Body of pancreas (tissue), 4 donors: ENCODE data around the gene INHBC. TPM values are rescaled to one million over a fixed set of nuclear protein-coding genes. Genes with fewer than 3 reads are reported as not detected.
"Not testable (repeated sequence)": the region's sequence is repeated elsewhere in the genome, so short reads cannot be mapped to it uniquely, and the experiment has no call there.

Source experiments
- ATAC-seq: fragments of 150-250 bp; one replicate; pipeline ENCODE4 v1.9.1; 2016
- DNase-seq, 4 donors: peaks; one replicate each; pipeline ENCODE4 v3.0.0-alpha.2; 2019
- H3K27ac ChIP-seq, 4 donors: fragments of 200-600 bp; sonication (generic); 1 replicate in 3 of 4; 2 replicates in 1 of 4; pipeline versions ENCODE4 v1.5.1 to v1.6.1; 2016 to 2019; ENCODE audit warnings: mild to moderate bottlenecking in 1 of 4, mixed read lengths in 1 of 4, moderate library complexity in 1 of 4
- H3K27me3 ChIP-seq, 2 donors: fragments of 200-600 bp; sonication (generic); one replicate each; pipeline ENCODE4 v1.6.0; 2016; ENCODE audit warnings: mild to moderate bottlenecking in 1 of 2
- H3K36me3 ChIP-seq, 2 donors: fragments of 200-600 bp; sonication (generic); replicated peaks in 1 of 2; 2 replicates each; pipeline ENCODE4 v1.5.1; 2016; ENCODE audit warnings: low read depth in 2 of 2; ENCODE audit not compliant: insufficient read depth in 1 of 2
- H3K4me1 ChIP-seq: fragments of 200-600 bp; sonication (generic); one replicate; pipeline ENCODE4 v1.6.0; 2016
- H3K4me3 ChIP-seq, 2 donors: fragments of 200-600 bp; sonication (generic); 1 replicate in 1 of 2; 2 replicates in 1 of 2; pipeline ENCODE4 v1.5.1; 2016 to 2019
- H3K9me3 ChIP-seq, 3 donors: fragments of 200-600 bp; sonication (generic); 1 replicate in 2 of 3; 2 replicates in 1 of 3; pipeline ENCODE4 v1.5.1; 2016
- POLR2A ChIP-seq, 3 donors: fragments of 450-650 bp; IDR thresholded peaks; one replicate each; pipeline ENCODE4 v1.6.1; 2016; ENCODE audit warnings: antibody characterized with exemption in 3 of 3, mild to moderate bottlenecking in 2 of 3
- WGBS, 2 donors: methylation state at CpG; one replicate each; pipeline ENCODE4 v1.1.5; 2017; 5-methylcytosine and 5-hydroxymethylcytosine counted together
- intact Hi-C: fragments of 100-400 bp; cut with DNase I; formaldehyde crosslinking; loops from one replicate; pipeline ENCODE4 v1.15.1; 2023
- total RNA-seq, 2 donors: library from RNA; depleted of rRNA; stranded (reverse); fragments of >200 nt; gene quantifications; one replicate each; pipeline ENCODE4 v1.1.0, GENCODE V29; 2016
- TF ChIP-seq, protein P1 (sequence below), 7 experiments: fragments of 450-650 bp in 4 of 7; fragments of 200-600 bp in 3 of 7; sonication (generic) in 3 of 7; IDR thresholded peaks; one replicate each; pipeline ENCODE4 v1.5.1; 2016 to 2019; ENCODE audit warnings: antibody characterized with exemption in 7 of 7

Gene INHBC
- total RNA-seq, 2 donors from 2014 or later = not detected

DNA sequence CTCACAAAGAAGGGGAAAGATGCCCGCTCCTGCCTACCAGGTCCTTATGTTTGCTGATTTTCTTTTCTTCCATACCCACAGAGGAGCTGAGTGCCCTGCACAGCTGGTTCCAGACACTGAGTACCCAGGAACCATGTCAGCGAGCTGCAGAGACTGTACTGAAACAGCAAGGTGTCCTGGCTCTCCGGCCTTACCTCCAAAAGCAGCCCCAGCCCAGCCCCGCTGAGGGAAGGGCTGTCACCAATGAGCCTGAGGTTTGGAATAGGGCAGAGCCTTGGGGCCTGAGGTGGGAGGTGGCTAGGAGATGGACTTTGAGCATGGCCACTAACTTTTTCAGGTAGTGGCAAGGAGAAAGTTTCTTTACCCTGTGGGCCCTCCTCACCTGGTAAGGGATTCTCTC lies 55.5 kb downstream of the INHBC start:
- Histone ChIP-seq H3K4me1 (peaks cover 15% of the 10 kb centered on the region), H3K4me3 (no peak overlapping the region), H3K9me3 (no peaks in the 10 kb centered on the region), H3K27me3 (no peaks in the 10 kb centered on the region), H3K36me3 (peaks cover 9 to 18% of the 10 kb centered on the region in 2 donors), H3K27ac (no peak overlapping the region)
- TF ChIP-seq POLR2A (IDR thresholded peaks at IDR 0.05) = no peak
- TF ChIP-seq, protein P1, sequence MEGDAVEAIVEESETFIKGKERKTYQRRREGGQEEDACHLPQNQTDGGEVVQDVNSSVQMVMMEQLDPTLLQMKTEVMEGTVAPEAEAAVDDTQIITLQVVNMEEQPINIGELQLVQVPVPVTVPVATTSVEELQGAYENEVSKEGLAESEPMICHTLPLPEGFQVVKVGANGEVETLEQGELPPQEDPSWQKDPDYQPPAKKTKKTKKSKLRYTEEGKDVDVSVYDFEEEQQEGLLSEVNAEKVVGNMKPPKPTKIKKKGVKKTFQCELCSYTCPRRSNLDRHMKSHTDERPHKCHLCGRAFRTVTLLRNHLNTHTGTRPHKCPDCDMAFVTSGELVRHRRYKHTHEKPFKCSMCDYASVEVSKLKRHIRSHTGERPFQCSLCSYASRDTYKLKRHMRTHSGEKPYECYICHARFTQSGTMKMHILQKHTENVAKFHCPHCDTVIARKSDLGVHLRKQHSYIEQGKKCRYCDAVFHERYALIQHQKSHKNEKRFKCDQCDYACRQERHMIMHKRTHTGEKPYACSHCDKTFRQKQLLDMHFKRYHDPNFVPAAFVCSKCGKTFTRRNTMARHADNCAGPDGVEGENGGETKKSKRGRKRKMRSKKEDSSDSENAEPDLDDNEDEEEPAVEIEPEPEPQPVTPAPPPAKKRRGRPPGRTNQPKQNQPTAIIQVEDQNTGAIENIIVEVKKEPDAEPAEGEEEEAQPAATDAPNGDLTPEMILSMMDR (IDR thresholded peaks at IDR 0.05) = no peak
- ATAC-seq (no peak), DNase-seq (no peak)
- intact Hi-C loops = no loop called here
- 90 to 97% methylated on average over 1 to 4 of the region's 4 CpGs for whole genome bisulfite sequencing, 2 donors

DNA sequence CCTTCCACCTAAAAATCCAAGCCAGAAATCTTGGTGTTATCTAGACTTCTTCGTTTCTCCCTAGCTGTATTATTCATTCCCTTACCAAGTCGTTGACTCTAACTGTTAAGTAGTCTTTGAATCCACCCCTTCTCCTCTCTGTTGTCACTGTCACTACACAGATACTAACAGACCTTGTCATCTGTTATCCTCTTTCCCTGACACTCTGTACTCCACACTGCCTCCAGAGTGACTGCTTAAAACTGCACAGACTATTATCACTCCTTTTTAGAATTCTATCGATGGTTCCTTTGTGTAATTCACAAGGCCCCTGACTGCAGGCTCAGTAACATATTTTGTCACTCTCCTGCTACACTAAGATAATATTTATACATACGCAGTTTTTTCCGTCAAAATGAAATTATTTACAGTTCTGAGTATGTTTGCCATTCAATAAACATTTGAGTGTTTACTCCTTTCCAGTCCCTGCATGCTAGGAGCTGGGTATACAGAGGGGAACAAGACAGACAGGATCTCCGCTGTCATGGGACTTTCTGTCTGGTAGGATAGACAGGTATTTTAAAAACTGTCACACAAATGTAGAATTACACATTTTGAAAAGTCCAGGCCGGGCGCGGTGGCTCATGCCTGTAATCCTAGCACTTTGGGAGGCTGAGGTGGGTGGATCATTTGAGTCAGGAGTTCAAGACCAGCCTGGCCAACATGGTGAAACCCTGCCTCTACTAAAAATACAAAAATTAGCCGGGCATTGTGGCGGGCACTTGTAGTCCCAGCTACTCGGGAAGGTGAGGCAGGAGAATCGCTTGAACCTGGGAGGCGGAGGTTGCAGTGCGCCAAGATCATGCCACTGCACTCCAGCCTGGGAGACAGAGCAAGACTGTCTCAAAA lies 57.1 kb downstream of the INHBC start:
- no peak for TF ChIP-seq POLR2A (IDR thresholded peaks at IDR 0.05)
- TF ChIP-seq, protein P1 (IDR thresholded peaks at IDR 0.05) = no peak
- WGBS, 2 donors = 81 to 83% methylated on average over 15 of the region's 15 CpGs
- H3K4me1 ChIP-seq = peaks cover 15% of the 10 kb centered on the region
- DNase-seq = no peak
- peaks cover 9 to 18% of the 10 kb centered on the region in 2 donors for H3K36me3 ChIP-seq
- no peaks in the 10 kb centered on the region for H3K9me3 ChIP-seq
- ATAC-seq = no peak
- no peaks in the 10 kb centered on the region for H3K27me3 ChIP-seq
- intact Hi-C loops = no loop called here
- H3K4me3 ChIP-seq = no peak overlapping the region
- H3K27ac ChIP-seq = no peak overlapping the region

DNA sequence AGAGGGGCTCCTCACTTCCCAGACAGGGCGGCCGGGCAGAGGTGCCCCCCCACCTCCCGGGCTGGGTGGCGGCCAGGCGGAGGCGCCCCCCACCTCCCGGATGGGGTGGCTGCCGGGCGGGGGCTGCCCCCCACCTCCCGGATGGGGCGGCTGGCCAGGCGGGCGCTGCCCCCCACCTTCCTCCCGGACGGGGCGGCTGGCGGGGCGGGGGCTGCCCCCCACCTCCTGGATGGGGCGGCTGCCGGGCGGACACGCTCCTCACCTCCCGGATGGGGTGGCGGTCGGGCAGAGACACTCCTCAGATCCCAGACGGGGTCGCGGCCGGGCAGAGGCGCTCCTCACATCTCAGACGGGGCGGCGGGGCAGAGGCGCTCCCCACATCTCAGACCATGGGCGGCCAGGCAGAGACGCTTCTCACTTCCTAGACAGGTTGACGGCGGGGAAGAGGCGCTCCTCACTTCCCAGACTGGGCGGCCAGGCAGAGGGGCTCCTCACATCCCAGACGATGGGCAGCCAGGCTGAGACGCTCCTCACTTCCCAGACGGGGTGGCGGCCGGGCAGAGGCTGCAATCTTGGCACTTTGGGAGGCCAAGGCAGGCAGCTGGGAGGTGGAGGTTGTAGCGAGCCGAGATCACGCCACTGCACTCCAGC lies 60.6 kb downstream of the INHBC start:
- H3K4me1 ChIP-seq, ATAC-seq, H3K4me3 ChIP-seq, H3K9me3 ChIP-seq, H3K27ac ChIP-seq, DNase-seq, H3K27me3 ChIP-seq, intact Hi-C loops: not testable (repeated sequence)
- WGBS, 2 donors = 92% methylated on average over 39 of the region's 48 CpGs; no CpG with 5 or more reads in 1 of the 2 donors
- peaks cover 9 to 26% of the 10 kb centered on the region in 2 donors for H3K36me3 ChIP-seq

DNA sequence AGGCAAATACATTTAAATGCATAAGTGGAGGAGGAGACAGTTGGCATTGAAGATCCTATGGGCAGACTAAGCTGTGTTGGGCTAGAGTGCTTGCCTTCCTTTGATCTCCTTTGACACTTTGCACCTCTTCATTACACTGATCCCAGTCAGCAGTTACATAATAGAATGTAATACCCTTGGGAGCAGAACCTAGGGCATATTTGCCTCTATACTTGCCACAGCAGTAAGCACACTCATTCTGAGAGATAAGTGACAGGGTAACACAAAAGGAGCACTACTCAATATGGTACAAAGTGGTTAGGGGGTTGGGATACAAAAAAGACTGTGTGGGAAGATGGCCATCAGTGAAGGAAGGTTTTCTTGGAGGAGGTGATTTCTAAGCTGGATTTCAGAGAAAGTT lies 62.2 kb downstream of the INHBC start:
- DNase-seq (no peak), ATAC-seq (no peak)
- Histone ChIP-seq H3K4me3 (no peak overlapping the region), H3K27ac (no peak overlapping the region), H3K36me3 (peaks cover 0 to 19% of the 10 kb centered on the region in 2 donors), H3K4me1 (no peaks in the 10 kb centered on the region), H3K9me3 (no peaks in the 10 kb centered on the region), H3K27me3 (no peaks in the 10 kb centered on the region)
- no peak for TF ChIP-seq POLR2A (IDR thresholded peaks at IDR 0.05)
- intact Hi-C loops = no loop called here

DNA sequence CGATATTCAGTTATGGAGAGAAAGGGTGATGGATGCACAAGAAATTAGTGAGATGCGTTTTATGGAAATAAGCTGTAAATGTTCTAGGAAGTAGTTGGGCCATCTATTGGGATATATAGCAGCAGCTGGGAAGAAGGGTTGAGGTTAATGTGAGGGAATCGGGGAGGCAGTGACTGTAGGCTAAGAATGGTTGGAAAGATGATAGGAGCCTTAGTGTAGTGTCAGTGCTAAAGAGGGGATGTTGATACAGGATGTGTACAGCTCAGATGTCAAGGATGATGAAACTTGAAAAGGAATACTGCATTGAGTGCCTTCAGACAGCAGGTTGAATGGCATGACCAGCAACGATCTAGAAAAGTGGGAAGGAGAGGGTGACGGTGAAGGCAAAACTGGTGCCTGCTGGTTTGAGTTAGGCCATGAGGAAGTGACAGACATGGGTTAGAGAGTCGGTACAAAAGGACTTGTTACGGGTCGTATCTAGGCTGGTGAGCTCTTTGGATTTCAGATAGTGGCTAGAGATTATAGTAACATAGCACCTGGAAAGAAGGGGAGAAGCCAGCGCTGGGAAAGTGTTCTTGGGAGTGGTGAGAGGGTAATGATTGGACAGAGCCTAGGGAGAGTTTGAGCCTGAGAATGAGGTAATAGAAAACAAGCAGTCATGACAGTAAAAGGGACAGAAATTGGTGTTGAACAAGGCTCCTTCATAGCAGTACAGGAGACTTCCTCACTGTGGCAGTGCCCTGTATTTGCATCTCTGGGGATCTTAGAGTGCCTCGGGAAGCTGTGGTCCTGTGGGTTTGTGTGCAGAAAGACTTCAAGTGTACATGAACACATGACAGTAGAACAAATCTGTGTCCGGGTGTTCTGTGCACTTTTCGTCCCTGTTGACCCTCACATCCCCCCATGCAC lies 62.9 kb downstream of the INHBC start:
- ATAC-seq (no peak), DNase-seq (no peak)
- Histone ChIP-seq H3K36me3 (peaks cover 0 to 20% of the 10 kb centered on the region in 2 donors), H3K4me1 (no peaks in the 10 kb centered on the region), H3K4me3 (no peak overlapping the region), H3K27me3 (no peaks in the 10 kb centered on the region), H3K27ac (no peak overlapping the region), H3K9me3 (no peaks in the 10 kb centered on the region)
- TF ChIP-seq, protein P1 (IDR thresholded peaks at IDR 0.05) = no peak
- no peak for TF ChIP-seq POLR2A (IDR thresholded peaks at IDR 0.05)
- intact Hi-C loops = no loop called here
- 87 to 88% methylated on average over 12 of the region's 12 CpGs for WGBS, 2 donors
